HG03342 (cell line): ENCODE results near the gene CCDC85C.
A peak's percentile ranks its signal among the peaks of the same experiment; 100 is the strongest.

Experiments used
- ATAC-seq: cut with Tn5 transposase; IDR thresholded peaks from one replicate; pipeline ENCODE4 v1.9.1; 2021; ENCODE audit warnings: mild to moderate bottlenecking, moderate library complexity; ENCODE audit not compliant: unreplicated experiment

Gene CCDC85C

GRCh38 chr14:99609245-99610170 lies 5.5 kb upstream of the CCDC85C start:
- ATAC-seq, result no peak

- ATAC-seq, result no peak
Observed at GRCh38 chr14:99608591-99608990, 4.6 kb upstream of the CCDC85C start.

GRCh38 chr14:99606359-99606758 lies 2.4 kb upstream of the CCDC85C start:
- no peak for ATAC-seq

- ATAC-seq, result no peak
Observed at GRCh38 chr14:99605299-99605961, 1.4 kb upstream of the CCDC85C start.

- ATAC-seq, result no peak
Observed at GRCh38 chr14:99604766-99605298, 825 bp upstream of the CCDC85C start.

- peak; percentile 87 for ATAC-seq
Observed at GRCh38 chr14:99604278-99604765, 315 bp upstream of the CCDC85C start.

GRCh38 chr14:99602788-99603415 lies 1.1 kb downstream of the CCDC85C start:
- ATAC-seq, result no peak

GRCh38 chr14:99602054-99602787 lies 1.8 kb downstream of the CCDC85C start:
- no peak for ATAC-seq

- ATAC-seq, result no peak
Observed at GRCh38 chr14:99601361-99601831, 2.6 kb downstream of the CCDC85C start.

- no peak for ATAC-seq
Observed at GRCh38 chr14:99600232-99600888, 3.6 kb downstream of the CCDC85C start.

- no peak for ATAC-seq
Observed at GRCh38 chr14:99599393-99599792, 4.6 kb downstream of the CCDC85C start.

- ATAC-seq, result no peak
Observed at GRCh38 chr14:99598774-99599173, 5.2 kb downstream of the CCDC85C start.

- no peak for ATAC-seq
Observed at GRCh38 chr14:99597911-99598600, 6.0 kb downstream of the CCDC85C start.

GRCh38 chr14:99596772-99597171 lies 7.2 kb downstream of the CCDC85C start:
- no peak for ATAC-seq

- ATAC-seq, result no peak
Observed at GRCh38 chr14:99596071-99596627, 7.9 kb downstream of the CCDC85C start.

- ATAC-seq, result no peak
Observed at GRCh38 chr14:99595524-99595923, 8.5 kb downstream of the CCDC85C start.

- peak; percentile 94 for ATAC-seq
Observed at GRCh38 chr14:99595034-99595433, 9.0 kb downstream of the CCDC85C start.

GRCh38 chr14:99593971-99594841 lies 9.8 kb downstream of the CCDC85C start:
- ATAC-seq, result no peak
